Esophagus muscularis mucosa (tissue), 4 donors: ENCODE results near the gene C17orf58. TPM values are rescaled to one million over a fixed set of nuclear protein-coding genes. Genes with fewer than 3 reads are reported as not detected.

Experiments used
- DNase-seq: peaks from one replicate; pipeline ENCODE4 v3.0.0-alpha.2; 2017; ENCODE audit errors: extremely low spot score
- H3K27ac ChIP-seq, 4 donors: fragments of 200-600 bp; sonication (generic); replicated peaks in 1 of 4; 1 replicate in 3 of 4; 2 replicates in 1 of 4; pipeline ENCODE4 v1.5.1; 2016 to 2019; ENCODE audit warnings: mild to moderate bottlenecking in 1 of 4
- H3K27me3 ChIP-seq, 4 donors: fragments of 200-600 bp; sonication (generic); one replicate each; pipeline versions ENCODE4 v1.5.1 to v1.6.0; 2016 to 2019
- H3K36me3 ChIP-seq, 4 donors: fragments of 200-600 bp; sonication (generic); one replicate each; pipeline ENCODE4 v1.5.1; 2016 to 2019
- H3K4me1 ChIP-seq, 4 donors: fragments of 200-600 bp; sonication (generic); one replicate each; pipeline ENCODE4 v1.5.1; 2016 to 2019
- H3K4me3 ChIP-seq, 4 donors: fragments of 200-600 bp; sonication (generic); 1 replicate in 2 of 4; 2 replicates in 2 of 4; pipeline ENCODE4 v1.5.1; 2016 to 2019; ENCODE audit warnings: mild to moderate bottlenecking in 4 of 4, moderate library complexity in 1 of 4
- H3K9me3 ChIP-seq, 4 donors: fragments of 200-600 bp; sonication (generic); 1 replicate in 3 of 4; 2 replicates in 1 of 4; pipeline ENCODE4 v1.5.1; 2016 to 2019
- EP300 ChIP-seq: sonication (generic); formaldehyde crosslinking; IDR thresholded peaks from one replicate; pipeline ENCODE4 v1.6.1; 2017; ENCODE audit warnings: antibody characterized with exemption
- POLR2A ChIP-seq: fragments of 450-650 bp; IDR thresholded peaks from one replicate; pipeline ENCODE4 v1.6.1; 2017; ENCODE audit warnings: antibody characterized with exemption, moderate library complexity, mild to moderate bottlenecking, low read depth
- POLR2AphosphoS5 ChIP-seq, 2 donors: sonication (generic); formaldehyde crosslinking; IDR thresholded peaks; one replicate each; pipeline ENCODE4 v1.6.1; 2017; ENCODE audit warnings: antibody characterized with exemption in 2 of 2
- WGBS: methylation state at CpG from one replicate; pipeline ENCODE4 v1.1.5; 2018; 5-methylcytosine and 5-hydroxymethylcytosine counted together
- intact Hi-C: fragments of 100-400 bp; cut with DNase I; formaldehyde crosslinking; loops from one replicate; pipeline ENCODE4 v1.15.1; 2023
- total RNA-seq, 4 donors: library from RNA; depleted of rRNA; stranded (reverse); fragments of >200 nt; gene quantifications; one replicate each; pipeline versions ENCODE4 v1.1.0 to v1.2.1, GENCODE V29; 2016
- TF ChIP-seq, protein P1 (sequence below), 3 experiments: fragments of 200-600 bp in 2 of 3; fragments of 450-650 bp in 1 of 3; sonication (generic) in 2 of 3; IDR thresholded peaks; one replicate each; pipeline ENCODE4 v1.5.1; 2017 to 2019; ENCODE audit warnings: antibody characterized with exemption in 3 of 3, mild to moderate bottlenecking in 2 of 3, moderate library complexity in 1 of 3

Gene C17orf58
- total RNA-seq, 4 donors from 2014 or later: 10.3 to 15.0 (median 11.9) TPM

DNA sequence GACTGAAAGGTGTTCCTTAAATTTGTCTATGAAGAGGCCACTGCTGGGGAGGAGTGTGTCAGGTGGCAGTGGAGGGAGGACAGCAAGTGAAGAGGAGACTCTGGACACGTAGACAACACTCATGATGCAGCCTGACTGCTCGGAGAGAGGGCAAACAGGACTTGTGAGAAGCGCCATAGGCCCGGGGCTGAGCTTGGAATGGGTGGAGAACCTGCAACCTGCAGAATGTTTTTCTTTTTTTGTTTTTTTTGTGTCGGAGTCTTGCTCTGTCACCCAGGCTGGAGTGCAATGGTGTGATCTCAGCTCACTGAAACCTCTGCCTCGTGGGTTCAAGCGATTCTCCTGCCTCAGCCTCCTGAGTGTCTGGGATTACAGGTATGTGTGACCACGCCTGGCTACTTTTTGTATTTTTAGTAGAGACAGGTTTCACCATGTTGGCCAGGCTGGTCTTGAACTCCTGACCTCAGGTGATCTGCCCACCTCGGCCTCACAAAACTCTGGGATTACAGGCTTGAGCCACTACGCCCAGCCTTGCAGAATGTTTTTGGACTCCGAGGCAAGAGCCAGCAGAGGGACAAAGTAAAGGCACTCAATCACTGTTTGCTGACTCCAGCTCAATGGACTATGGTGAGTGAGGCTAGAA, 18.9 kb upstream of the C17orf58 start:
- Histone ChIP-seq H3K4me1 (peaks cover 1 to 12% (median 6%) of the 10 kb centered on the region in 4 donors), H3K36me3 (no peaks in the 10 kb centered on the region), H3K4me3 (no peak overlapping the region), H3K9me3 (no peaks in the 10 kb centered on the region), H3K27me3 (no peaks in the 10 kb centered on the region), H3K27ac (no peak overlapping the region)
- no peak for DNase-seq
- WGBS: 92% methylated on average over 11 of the region's 11 CpGs
- intact Hi-C loops: no loop called here
- TF ChIP-seq EP300: no peak
- TF ChIP-seq POLR2A: no peak
- TF ChIP-seq, protein P1, sequence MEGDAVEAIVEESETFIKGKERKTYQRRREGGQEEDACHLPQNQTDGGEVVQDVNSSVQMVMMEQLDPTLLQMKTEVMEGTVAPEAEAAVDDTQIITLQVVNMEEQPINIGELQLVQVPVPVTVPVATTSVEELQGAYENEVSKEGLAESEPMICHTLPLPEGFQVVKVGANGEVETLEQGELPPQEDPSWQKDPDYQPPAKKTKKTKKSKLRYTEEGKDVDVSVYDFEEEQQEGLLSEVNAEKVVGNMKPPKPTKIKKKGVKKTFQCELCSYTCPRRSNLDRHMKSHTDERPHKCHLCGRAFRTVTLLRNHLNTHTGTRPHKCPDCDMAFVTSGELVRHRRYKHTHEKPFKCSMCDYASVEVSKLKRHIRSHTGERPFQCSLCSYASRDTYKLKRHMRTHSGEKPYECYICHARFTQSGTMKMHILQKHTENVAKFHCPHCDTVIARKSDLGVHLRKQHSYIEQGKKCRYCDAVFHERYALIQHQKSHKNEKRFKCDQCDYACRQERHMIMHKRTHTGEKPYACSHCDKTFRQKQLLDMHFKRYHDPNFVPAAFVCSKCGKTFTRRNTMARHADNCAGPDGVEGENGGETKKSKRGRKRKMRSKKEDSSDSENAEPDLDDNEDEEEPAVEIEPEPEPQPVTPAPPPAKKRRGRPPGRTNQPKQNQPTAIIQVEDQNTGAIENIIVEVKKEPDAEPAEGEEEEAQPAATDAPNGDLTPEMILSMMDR (IDR thresholded peaks at IDR 0.05): no peak
- no peak for TF ChIP-seq POLR2AphosphoS5 (IDR thresholded peaks at IDR 0.05)

DNA sequence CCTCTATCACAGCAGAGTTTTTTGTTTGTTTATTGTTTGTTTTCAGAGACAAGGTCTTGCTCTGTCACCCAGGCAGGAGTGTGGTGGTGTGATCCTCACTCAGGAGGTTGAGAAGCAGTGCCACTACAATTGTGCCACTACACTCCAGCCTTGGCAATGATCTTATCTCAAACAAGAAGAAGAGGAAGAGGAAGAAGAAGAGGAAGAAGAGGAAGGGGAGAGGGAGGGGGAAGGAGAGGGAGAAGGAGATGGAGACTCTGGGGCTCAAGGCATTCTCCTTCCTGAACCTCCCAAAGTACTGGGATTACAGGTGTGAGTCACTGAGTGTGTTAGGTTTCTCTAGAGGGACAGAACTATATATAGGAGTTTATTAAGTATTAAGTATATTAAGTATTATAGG, 17.1 kb upstream of the C17orf58 start:
- Histone ChIP-seq H3K27me3 (no peaks in the 10 kb centered on the region), H3K9me3 (no peaks in the 10 kb centered on the region), H3K4me1 (no peaks in the 10 kb centered on the region), H3K36me3 (no peaks in the 10 kb centered on the region), H3K27ac (no peak overlapping the region), H3K4me3 (no peak overlapping the region)
- DNase-seq: no peak
- intact Hi-C loops: no loop called here
- TF ChIP-seq, protein P1 (IDR thresholded peaks at IDR 0.05): no peak
- TF ChIP-seq POLR2A (no peak), EP300 (no peak), POLR2AphosphoS5 (IDR thresholded peaks at IDR 0.05) (no peak)

DNA sequence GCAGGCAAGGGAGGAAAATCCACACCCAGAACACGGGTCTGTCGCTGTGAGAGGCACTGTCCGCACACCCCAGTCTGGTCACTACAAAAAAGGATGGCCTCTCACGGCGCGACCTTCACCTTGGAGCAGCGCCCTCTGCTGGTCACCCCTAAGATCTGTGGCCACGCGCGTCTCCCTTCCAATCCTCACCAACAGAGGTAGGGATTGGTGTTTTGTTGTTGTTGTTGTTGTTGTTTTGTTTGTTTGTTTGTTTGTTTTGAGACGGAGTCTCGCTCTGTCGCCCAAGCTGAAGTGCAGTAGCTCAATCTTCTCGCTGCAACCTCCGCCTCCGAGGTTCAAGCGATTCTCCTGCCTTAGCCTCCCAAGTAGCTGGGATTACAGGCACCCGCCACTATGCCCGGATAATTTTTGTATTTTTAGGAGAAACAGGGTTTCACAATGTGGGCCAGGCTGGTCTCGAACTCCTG, 15.0 kb upstream of the C17orf58 start:
- DNase-seq: no peak
- Histone ChIP-seq H3K27me3 (no peaks in the 10 kb centered on the region), H3K27ac (no peak overlapping the region), H3K4me3 (no peak overlapping the region), H3K4me1 (no peaks in the 10 kb centered on the region), H3K9me3 (no peaks in the 10 kb centered on the region), H3K36me3 (no peaks in the 10 kb centered on the region)
- WGBS: 52% methylated on average over 19 of the region's 20 CpGs
- intact Hi-C loops: no loop called here
- no peak for TF ChIP-seq EP300
- TF ChIP-seq, protein P1 (IDR thresholded peaks at IDR 0.05): peak; percentile 50 to 62 (median 58)

DNA sequence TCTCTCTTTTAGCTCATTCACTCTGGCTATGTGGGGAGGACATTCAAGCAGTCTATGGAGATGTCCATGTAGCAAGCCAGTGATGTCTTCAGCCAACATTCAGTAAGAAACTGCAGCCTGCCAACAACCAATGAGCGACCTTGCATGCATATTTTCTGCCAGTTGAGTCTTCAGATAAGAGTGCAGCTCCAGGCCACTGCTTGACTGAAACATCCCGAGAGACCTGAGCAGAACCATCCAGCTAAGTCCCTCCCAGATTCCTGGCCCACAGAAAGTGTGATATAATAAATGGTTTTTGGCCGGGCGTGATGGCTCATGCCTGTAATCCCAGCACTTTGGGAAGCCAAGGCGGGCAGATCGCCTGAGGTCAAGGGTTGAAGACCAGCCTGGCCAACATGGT, 10.5 kb upstream of the C17orf58 start:
- H3K27me3 ChIP-seq: no peaks in the 10 kb centered on the region
- no peak for TF ChIP-seq EP300
- no peak for TF ChIP-seq POLR2A
- TF ChIP-seq, protein P1 (IDR thresholded peaks at IDR 0.05): no peak
- TF ChIP-seq POLR2AphosphoS5 (IDR thresholded peaks at IDR 0.05): no peak
- WGBS: 74% methylated on average over 6 of the region's 6 CpGs
- no peak for DNase-seq
- intact Hi-C loops: no loop called here
- H3K4me1 ChIP-seq: no peaks in the 10 kb centered on the region
- H3K9me3 ChIP-seq: no peaks in the 10 kb centered on the region
- no peak overlapping the region for H3K4me3 ChIP-seq
- H3K36me3 ChIP-seq: no peaks in the 10 kb centered on the region
- no peak overlapping the region for H3K27ac ChIP-seq

DNA sequence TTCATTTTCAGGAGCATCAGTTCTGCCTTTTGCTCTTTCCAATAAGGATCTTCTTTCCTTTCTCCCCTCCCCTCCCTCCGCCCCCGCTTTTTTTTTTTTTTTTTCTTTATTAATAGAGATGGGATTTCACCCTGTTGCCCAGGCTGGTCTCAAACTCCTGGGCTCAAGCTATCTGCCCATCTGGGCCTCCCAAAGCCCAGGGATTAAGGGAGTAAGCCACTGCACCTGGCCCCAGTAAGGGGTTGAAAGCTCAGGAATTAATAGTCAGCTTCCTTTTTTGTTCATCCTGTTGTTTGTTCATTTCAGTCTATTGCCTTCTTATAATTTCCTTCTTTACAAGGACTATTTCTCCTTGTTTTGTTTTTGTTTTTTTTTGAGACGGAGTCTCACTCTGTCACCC, 7.9 kb upstream of the C17orf58 start:
- DNase-seq: no peak
- Histone ChIP-seq H3K4me1 (no peaks in the 10 kb centered on the region), H3K4me3 (no peak overlapping the region), H3K27ac (no peak overlapping the region), H3K27me3 (no peaks in the 10 kb centered on the region), H3K9me3 (no peaks in the 10 kb centered on the region), H3K36me3 (no peaks in the 10 kb centered on the region)
- 92% methylated on average over 3 of the region's 3 CpGs for WGBS
- TF ChIP-seq POLR2A (no peak), EP300 (no peak)
- intact Hi-C loops: no loop called here
